Raji (cell line): Measurements from ENCODE around the gene TNS3.

Experiments used
- POLR2A ChIP-seq: IDR thresholded peaks from 2 replicates; pipeline ENCODE4 v1.6.1; 2011; ENCODE audit warnings: low read depth, low read length, control low read depth; ENCODE audit not compliant: insufficient read depth

TNS3 gene

GRCh38 chr7:47539398-47540052 lies 42.4 kb downstream of the TNS3 start:
- no peak for TF ChIP-seq POLR2A

- TF ChIP-seq POLR2A, result no peak
These were observed 43.0 kb downstream of the TNS3 start for GRCh38 chr7:47538846-47539311.

GRCh38 chr7:47537716-47538675 lies 43.9 kb downstream of the TNS3 start:
- TF ChIP-seq POLR2A, result no peak

- no peak for TF ChIP-seq POLR2A
These were observed 45.0 kb downstream of the TNS3 start for GRCh38 chr7:47536661-47537611.

GRCh38 chr7:47535704-47536628 lies 45.9 kb downstream of the TNS3 start:
- TF ChIP-seq POLR2A, result no peak

- no peak for TF ChIP-seq POLR2A
These were observed 46.7 kb downstream of the TNS3 start for GRCh38 chr7:47535035-47535703.

GRCh38 chr7:47534322-47535034 lies 47.4 kb downstream of the TNS3 start:
- no peak for TF ChIP-seq POLR2A

- TF ChIP-seq POLR2A, result no peak
These were observed 50.1 kb downstream of the TNS3 start for GRCh38 chr7:47531584-47532492.

GRCh38 chr7:47529826-47530555 lies 51.9 kb downstream of the TNS3 start:
- no peak for TF ChIP-seq POLR2A

- no peak for TF ChIP-seq POLR2A
These were observed 52.5 kb downstream of the TNS3 start for GRCh38 chr7:47529405-47529804.

- TF ChIP-seq POLR2A, result no peak
These were observed 53.4 kb downstream of the TNS3 start for GRCh38 chr7:47528471-47528870.
